Loucy (cell line): Measurements from ENCODE around the gene PLEKHA6.

Experiments
- H2AFZ ChIP-seq: fragments of 200-600 bp; sonication (generic); 2 replicates; pipeline ENCODE4 v1.6.0; 2016; ENCODE audit warnings: antibody characterized with exemption, mild to moderate bottlenecking, low read length, moderate library complexity
- H3F3A ChIP-seq: fragments of 200-600 bp; 2 replicates; pipeline ENCODE4 v1.6.0; 2016; ENCODE audit warnings: antibody characterized with exemption, low read depth, mild to moderate bottlenecking
- H3K27me3 ChIP-seq: fragments of 200-600 bp; sonication (generic); 2 replicates; pipeline ENCODE4 v1.6.1; 2014; ENCODE audit warnings: low read length, mild to moderate bottlenecking; ENCODE audit not compliant: insufficient read depth, poor library complexity, severe bottlenecking
- H3K36me3 ChIP-seq: fragments of 200-600 bp; sonication (generic); 2 replicates; pipeline ENCODE4 v1.6.1; 2016; ENCODE audit warnings: low read length; ENCODE audit not compliant: insufficient read depth
- H3K4me1 ChIP-seq: fragments of 200-600 bp; sonication (generic); 2 replicates; pipeline ENCODE4 v1.5.1; 2014; ENCODE audit warnings: low read length, mild to moderate bottlenecking; ENCODE audit not compliant: insufficient read depth, poor library complexity, severe bottlenecking
- H3K4me2 ChIP-seq: fragments of 200-600 bp; sonication (generic); 2 replicates; pipeline ENCODE4 v1.6.0; 2014; ENCODE audit warnings: antibody characterized with exemption, low read length, low read depth, mild to moderate bottlenecking; ENCODE audit not compliant: poor library complexity, severe bottlenecking
- H3K4me3 ChIP-seq: fragments of 200-600 bp; sonication (generic); 2 replicates; pipeline ENCODE4 v1.5.1; 2014; ENCODE audit warnings: low read length, mild to moderate bottlenecking, mixed read lengths; ENCODE audit not compliant: poor library complexity, severe bottlenecking
- H3K79me2 ChIP-seq: fragments of 200-600 bp; sonication (generic); 2 replicates; pipeline ENCODE4 v1.6.1; 2014; ENCODE audit warnings: low read length; ENCODE audit not compliant: insufficient read depth
- H3K9ac ChIP-seq: fragments of 200-600 bp; sonication (generic); 2 replicates; pipeline ENCODE4 v1.6.0; 2014; ENCODE audit warnings: mild to moderate bottlenecking, low read depth, low read length, moderate library complexity; ENCODE audit not compliant: poor library complexity, severe bottlenecking
- H3K9me2 ChIP-seq: fragments of 200-600 bp; sonication (generic); replicated peaks from 2 replicates; pipeline ENCODE4 v1.6.1; 2016; ENCODE audit warnings: low read depth, low read length, mixed read lengths
- H3K9me3 ChIP-seq: fragments of 200-600 bp; sonication (generic); 2 replicates; pipeline ENCODE4 v1.6.1; 2014; ENCODE audit warnings: mild to moderate bottlenecking, antibody characterized with exemption, low read length, low read depth; ENCODE audit not compliant: insufficient read depth
- H4K20me1 ChIP-seq: fragments of 200-600 bp; sonication (generic); 2 replicates; pipeline ENCODE4 v1.6.0; 2014; ENCODE audit warnings: antibody characterized with exemption, low read length, mild to moderate bottlenecking; ENCODE audit not compliant: insufficient read depth, poor library complexity, severe bottlenecking
- EZH2phosphoT487 ChIP-seq: fragments of 200-600 bp; IDR thresholded peaks from 2 replicates; pipeline ENCODE4 v1.6.1; 2018; ENCODE audit warnings: antibody characterized with exemption, mild to moderate bottlenecking, moderate library complexity, borderline replicate concordance
- TF ChIP-seq, protein P1 (sequence below): fragments of 200-600 bp; sonication (generic); conservative IDR thresholded peaks from 2 replicates; pipeline ENCODE4 v1.5.1; 2014; ENCODE audit warnings: mild to moderate bottlenecking, antibody characterized with exemption, low read length

PLEKHA6 gene

DNA sequence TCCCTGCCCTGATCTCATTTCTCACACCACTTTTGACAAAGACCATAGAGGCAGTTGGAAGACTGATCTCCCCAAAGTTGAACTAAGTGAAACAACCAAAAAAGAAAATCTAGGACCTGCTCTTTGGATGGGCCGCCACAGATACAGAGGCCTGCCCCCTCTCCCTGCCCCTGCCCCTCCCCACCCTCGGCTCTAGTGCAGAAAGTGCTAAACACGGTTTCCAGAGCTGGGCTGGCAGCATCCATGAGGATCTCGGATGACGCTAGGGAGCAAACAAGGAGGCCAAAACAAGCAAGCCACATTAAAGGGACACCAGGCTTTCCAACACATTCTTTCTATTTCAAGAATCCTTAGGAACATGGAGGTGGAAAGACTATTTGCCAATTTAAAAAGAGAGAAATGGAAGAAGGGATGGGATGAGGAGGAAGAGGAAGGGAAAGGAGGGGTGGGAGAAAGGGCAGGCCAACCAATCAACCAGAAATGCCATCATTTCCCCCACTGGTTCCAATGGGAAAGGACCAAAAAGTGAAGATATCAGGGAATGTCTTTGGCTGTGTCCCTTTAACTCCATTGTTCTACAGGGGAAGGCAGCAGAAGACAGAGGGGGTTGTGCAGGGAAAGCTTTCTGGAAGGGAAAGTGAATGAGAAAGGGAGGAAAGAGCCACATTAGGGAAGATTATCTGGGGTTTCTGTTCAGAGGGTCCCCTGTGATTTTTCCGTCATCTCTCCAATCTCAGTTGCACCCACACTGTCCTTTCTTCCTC is 107.6 kb downstream of the PLEKHA6 start:
- no peak overlapping the region for H3K9ac ChIP-seq
- H3K27me3 ChIP-seq = no peaks in the 10 kb centered on the region

DNA sequence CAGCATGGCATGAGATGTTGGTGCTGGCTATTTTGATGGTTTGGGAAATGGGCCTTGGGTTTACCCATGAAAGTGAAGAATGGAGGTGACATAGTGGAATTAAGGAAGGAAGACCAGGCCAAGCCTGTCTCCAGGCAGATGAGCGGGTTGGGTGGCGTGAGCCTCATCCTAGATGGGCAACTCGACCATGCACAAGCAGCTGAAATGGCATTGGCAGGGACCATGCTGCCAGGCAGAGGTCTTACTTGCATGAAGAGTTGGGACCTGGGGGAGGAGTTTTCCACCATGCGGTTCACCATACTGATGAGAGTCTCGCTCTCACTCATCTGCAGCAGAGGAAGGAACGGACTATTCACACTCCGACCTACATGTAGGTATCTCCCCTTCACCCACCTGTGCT is 108.4 kb downstream of the PLEKHA6 start:
- H2AFZ ChIP-seq = no peak overlapping the region
- no peaks in the 10 kb centered on the region for H3K9me3 ChIP-seq
- no peaks in the 10 kb centered on the region for H3K27me3 ChIP-seq
- H4K20me1 ChIP-seq = no peaks in the 10 kb centered on the region
- no peak overlapping the region for H3K4me3 ChIP-seq
- H3K36me3 ChIP-seq = no peaks in the 10 kb centered on the region
- TF ChIP-seq, protein P1, sequence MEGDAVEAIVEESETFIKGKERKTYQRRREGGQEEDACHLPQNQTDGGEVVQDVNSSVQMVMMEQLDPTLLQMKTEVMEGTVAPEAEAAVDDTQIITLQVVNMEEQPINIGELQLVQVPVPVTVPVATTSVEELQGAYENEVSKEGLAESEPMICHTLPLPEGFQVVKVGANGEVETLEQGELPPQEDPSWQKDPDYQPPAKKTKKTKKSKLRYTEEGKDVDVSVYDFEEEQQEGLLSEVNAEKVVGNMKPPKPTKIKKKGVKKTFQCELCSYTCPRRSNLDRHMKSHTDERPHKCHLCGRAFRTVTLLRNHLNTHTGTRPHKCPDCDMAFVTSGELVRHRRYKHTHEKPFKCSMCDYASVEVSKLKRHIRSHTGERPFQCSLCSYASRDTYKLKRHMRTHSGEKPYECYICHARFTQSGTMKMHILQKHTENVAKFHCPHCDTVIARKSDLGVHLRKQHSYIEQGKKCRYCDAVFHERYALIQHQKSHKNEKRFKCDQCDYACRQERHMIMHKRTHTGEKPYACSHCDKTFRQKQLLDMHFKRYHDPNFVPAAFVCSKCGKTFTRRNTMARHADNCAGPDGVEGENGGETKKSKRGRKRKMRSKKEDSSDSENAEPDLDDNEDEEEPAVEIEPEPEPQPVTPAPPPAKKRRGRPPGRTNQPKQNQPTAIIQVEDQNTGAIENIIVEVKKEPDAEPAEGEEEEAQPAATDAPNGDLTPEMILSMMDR = no peak
- TF ChIP-seq EZH2phosphoT487 = no peak
- no peak overlapping the region for H3K9ac ChIP-seq
- no peaks in the 10 kb centered on the region for H3K4me1 ChIP-seq
- H3K4me2 ChIP-seq = no peak overlapping the region
- H3K9me2 ChIP-seq = no peaks in the 10 kb centered on the region
- no peaks in the 10 kb centered on the region for H3F3A ChIP-seq
- H3K79me2 ChIP-seq = no peaks in the 10 kb centered on the region

More for the DNA sequence above, 107.6 kb downstream of the PLEKHA6 start:
- Histone ChIP-seq H3K36me3 (no peaks in the 10 kb centered on the region), H2AFZ (no peak overlapping the region), H3K4me2 (no peak overlapping the region), H3K9me2 (no peaks in the 10 kb centered on the region), H3K9me3 (no peaks in the 10 kb centered on the region), H4K20me1 (no peaks in the 10 kb centered on the region), H3K79me2 (no peaks in the 10 kb centered on the region), H3K4me3 (no peak overlapping the region), H3F3A (no peaks in the 10 kb centered on the region), H3K4me1 (no peaks in the 10 kb centered on the region)
- TF ChIP-seq EZH2phosphoT487 = no peak
- TF ChIP-seq, protein P1 = no peak

DNA sequence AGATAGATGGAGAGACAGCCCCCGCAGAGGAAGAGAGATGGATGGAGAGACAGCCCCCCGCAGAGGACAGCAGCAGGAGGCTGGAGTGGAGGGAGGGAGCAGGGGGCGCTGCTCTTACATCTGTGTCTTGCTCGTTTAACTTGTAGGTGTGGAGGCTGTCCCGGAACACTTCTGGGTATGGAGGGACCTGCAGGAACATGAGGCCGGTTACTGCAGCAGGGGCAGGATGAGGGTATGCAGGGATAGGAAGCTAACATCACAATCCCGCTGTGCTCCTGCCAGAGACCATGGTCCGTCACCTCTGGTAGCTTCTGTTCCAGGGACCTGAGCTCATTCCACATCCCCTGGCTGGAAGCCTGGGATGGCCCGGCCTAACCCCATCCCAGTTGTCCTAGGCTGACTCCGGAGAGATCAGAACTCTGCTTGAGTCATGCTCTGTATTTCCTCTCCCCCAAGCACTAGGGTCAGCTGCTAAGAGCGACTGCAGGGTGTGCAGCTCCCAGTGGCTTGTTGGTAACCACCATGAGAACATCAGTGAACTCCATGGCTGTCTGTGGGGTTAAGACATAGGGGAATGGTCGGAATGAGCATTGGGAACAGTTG is 109.2 kb downstream of the PLEKHA6 start:
- no peaks in the 10 kb centered on the region for H3K9me3 ChIP-seq
- TF ChIP-seq, protein P1 = no peak
- no peak for TF ChIP-seq EZH2phosphoT487
- H3K4me3 ChIP-seq = no peak overlapping the region
- no peak overlapping the region for H3K4me2 ChIP-seq
- no peaks in the 10 kb centered on the region for H3F3A ChIP-seq
- no peaks in the 10 kb centered on the region for H3K9me2 ChIP-seq
- H2AFZ ChIP-seq = no peak overlapping the region
- no peaks in the 10 kb centered on the region for H3K4me1 ChIP-seq
- no peaks in the 10 kb centered on the region for H3K27me3 ChIP-seq
- no peak overlapping the region for H3K9ac ChIP-seq
- no peaks in the 10 kb centered on the region for H3K79me2 ChIP-seq
- H3K36me3 ChIP-seq = no peaks in the 10 kb centered on the region
- no peaks in the 10 kb centered on the region for H4K20me1 ChIP-seq
